HFF-Myc (cell line): ENCODE measurements around the gene NLRC4.

Experiments
- DNase-seq: peaks from one replicate; pipeline ENCODE4 v3.0.0-alpha.2; 2011; ENCODE audit warnings: low read depth; ENCODE audit errors: extremely low read depth
- H3K4me3 ChIP-seq: replicated peaks from 2 replicates; pipeline ENCODE4 v1.5.1; 2011; ENCODE audit warnings: low read depth, mild to moderate bottlenecking, control low read depth, low read length
- TF ChIP-seq, protein P1 (sequence below): IDR thresholded peaks from 2 replicates; pipeline ENCODE4 v1.5.1; 2012; ENCODE audit warnings: mild to moderate bottlenecking, low read depth, low read length, control low read depth; ENCODE audit errors: missing control alignments

The NLRC4 gene

GRCh38 chr2:32246911-32247310, 17.8 kb downstream of the NLRC4 start:
- TF ChIP-seq, protein P1, sequence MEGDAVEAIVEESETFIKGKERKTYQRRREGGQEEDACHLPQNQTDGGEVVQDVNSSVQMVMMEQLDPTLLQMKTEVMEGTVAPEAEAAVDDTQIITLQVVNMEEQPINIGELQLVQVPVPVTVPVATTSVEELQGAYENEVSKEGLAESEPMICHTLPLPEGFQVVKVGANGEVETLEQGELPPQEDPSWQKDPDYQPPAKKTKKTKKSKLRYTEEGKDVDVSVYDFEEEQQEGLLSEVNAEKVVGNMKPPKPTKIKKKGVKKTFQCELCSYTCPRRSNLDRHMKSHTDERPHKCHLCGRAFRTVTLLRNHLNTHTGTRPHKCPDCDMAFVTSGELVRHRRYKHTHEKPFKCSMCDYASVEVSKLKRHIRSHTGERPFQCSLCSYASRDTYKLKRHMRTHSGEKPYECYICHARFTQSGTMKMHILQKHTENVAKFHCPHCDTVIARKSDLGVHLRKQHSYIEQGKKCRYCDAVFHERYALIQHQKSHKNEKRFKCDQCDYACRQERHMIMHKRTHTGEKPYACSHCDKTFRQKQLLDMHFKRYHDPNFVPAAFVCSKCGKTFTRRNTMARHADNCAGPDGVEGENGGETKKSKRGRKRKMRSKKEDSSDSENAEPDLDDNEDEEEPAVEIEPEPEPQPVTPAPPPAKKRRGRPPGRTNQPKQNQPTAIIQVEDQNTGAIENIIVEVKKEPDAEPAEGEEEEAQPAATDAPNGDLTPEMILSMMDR: no peak
- DNase-seq: no peak
- H3K4me3 ChIP-seq: no peak overlapping the region

DNA sequence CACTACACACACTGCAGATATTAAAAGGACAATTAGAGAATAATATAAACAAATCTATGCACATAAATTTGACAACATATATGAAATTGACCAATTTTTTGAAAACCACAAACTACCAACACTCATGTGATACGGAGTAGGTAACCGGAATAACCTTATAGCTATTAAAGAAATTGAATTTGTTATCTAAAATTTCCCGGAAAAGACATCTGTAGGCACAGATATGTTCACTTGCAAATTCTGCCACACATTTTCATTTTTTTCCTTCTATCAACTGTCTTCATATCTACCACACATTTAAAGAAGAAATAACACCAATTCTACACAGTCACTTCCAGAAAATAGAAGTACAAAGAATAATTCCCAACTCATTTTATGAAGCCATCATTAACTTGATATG, 22.4 kb downstream of the NLRC4 start:
- DNase-seq: no peak
- TF ChIP-seq, protein P1: no peak
- no peak overlapping the region for H3K4me3 ChIP-seq

DNA sequence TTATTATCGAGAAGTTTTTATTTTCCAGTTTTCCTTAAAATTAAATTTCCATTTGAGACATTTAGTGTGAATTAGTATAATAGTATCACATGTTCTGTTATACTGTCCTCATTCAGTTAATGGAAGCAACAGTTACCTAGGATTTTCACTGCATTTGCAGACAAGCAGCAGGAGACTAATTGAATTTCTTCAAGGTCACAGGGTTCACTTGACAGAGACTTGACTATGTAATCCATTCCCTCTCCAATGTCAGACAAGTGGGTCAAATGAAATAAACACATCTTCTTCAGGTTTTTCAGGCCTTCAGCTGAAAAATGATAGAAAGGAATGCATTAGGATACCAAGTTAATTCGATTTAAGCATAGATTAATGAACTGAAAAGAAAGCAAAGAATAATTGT, 26.7 kb downstream of the NLRC4 start:
- H3K4me3 ChIP-seq: no peak overlapping the region
- TF ChIP-seq, protein P1: no peak
- DNase-seq: no peak

- TF ChIP-seq, protein P1: no peak
These were observed 27.2 kb downstream of the NLRC4 start for GRCh38 chr2:32237488-32237887.

DNA sequence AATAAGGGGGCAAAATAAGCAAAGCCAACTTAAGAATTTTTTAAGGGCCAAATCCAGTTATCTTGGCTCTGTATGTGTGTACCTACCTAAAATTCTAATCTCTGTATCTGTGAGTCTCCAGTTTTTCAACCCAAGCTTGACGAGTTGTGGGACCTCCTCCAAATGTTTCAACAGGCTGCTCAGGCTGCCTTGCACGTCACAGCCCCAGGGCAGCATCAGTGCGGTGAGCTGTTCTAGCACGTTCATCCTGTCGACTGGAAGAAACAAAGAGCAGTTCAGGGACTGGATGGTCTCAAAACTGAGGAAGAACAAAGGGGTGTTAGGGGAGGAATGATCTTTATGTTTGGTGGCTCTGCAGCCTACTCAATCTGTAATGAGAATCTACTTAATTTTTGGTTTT, 29.4 kb downstream of the NLRC4 start:
- no peak overlapping the region for H3K4me3 ChIP-seq
- no peak for DNase-seq
- TF ChIP-seq, protein P1: no peak

More at GRCh38 chr2:32237488-32237887, 27.2 kb downstream of the NLRC4 start:
- no peak overlapping the region for H3K4me3 ChIP-seq
- no peak for DNase-seq

DNA sequence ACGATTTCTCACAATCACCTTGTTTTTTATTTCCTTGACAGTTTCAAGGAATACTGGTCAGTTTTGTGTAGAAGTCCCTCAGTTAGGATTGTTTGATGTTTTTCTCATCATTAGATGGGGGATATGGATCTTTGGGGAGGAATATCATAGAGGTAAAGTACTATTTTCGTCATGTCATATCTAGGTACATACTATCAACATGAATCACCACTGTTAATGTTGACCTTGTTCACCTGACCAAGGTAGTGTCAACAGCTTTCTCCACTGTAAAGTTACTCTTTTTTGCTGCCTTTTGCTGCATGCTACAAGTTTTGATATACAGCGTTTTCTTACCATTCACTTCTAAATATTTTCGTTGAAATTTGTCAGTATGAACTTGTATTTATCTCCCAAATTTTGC, 32.7 kb downstream of the NLRC4 start:
- TF ChIP-seq, protein P1: no peak
- no peak for DNase-seq
- H3K4me3 ChIP-seq: no peak overlapping the region

DNA sequence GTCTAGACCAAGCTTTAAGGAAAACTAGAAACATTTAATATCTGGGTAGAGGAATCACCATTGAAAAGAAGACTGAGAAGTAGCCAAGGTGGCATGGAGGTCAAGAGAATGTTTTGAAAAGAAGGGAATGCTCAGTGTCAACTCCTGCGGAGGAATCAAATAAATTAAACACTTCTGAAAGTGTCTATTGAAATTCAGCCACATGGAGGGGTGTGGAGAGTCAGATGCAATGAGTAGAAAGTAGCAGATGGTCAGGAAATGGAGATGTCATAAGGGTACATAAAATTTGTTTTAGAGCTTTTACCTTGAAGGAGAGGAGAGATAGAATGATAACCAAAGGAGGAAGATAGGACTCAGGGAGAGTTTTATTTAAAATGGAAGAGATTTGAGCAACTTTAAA, 35.1 kb downstream of the NLRC4 start:
- TF ChIP-seq, protein P1: no peak
- no peak overlapping the region for H3K4me3 ChIP-seq
- DNase-seq: no peak
